Stimulated activated CD8-positive, alpha-beta memory T cell treated with anti-CD3 and anti-CD28 coated beads, Interleukin-12 subunit alpha, Interleukin-12 subunit beta, amount 100 ng/mL, for 24 hours (primary cell): ENCODE measurements around the gene RAET1E.
"Not testable (repeated sequence)": the region's sequence is repeated elsewhere in the genome, so short reads cannot be mapped to it uniquely, and the experiment has no call there.

Experiments
- DNase-seq: peaks from one replicate; pipeline ENCODE4 v3.0.0-alpha.2; 2020; ENCODE audit errors: extremely low read depth

RAET1E gene, protein sequence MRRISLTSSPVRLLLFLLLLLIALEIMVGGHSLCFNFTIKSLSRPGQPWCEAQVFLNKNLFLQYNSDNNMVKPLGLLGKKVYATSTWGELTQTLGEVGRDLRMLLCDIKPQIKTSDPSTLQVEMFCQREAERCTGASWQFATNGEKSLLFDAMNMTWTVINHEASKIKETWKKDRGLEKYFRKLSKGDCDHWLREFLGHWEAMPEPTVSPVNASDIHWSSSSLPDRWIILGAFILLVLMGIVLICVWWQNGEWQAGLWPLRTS

DNA sequence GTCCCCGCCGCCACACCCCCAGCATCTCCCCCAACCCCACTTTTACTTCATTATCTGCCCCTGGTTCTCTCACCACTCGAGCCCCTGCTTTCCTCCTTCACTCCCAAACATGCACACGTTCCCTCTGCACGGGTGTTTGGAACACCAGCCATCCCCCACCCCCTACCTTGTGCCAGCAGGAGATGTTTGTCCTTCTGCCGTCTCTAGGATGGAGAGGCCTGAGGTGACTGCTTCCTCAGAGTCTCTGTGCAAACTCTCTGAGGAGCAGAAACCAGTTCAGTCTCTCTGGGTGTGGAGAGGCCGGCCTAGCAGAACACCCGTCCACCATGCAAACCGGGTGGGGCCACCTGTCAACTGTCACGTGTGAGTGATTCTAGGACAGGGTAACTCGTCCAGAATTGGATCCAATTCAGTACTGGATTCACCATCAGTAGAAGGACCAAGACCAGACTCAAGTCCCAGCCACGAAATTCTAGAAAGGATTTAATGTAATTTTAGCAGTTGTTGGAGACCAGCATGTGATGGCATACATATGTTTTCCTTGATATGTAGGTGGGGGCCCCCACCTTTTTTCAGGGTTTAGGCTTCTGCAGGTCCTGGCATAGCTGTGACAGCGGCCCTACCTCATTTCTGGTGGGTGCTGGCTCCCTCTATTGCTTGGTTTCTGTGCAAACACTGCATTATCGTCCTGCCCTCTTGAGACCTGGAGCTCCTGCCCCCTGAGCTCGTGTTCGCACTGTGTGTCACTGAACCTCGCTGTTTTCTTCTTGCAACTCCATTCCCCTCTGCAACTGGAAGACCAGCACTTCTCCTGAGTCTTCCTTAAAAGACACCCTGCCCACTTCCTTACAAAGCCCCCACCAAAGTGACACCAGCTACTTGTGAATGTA is at the start of gene RAET1E:
Gene RAET1E (minus strand): TSS at position 259 of the 890 bp plus-strand sequence. CDS start 7,212 bp downstream, outside the sequence.
- no peak for DNase-seq

DNA sequence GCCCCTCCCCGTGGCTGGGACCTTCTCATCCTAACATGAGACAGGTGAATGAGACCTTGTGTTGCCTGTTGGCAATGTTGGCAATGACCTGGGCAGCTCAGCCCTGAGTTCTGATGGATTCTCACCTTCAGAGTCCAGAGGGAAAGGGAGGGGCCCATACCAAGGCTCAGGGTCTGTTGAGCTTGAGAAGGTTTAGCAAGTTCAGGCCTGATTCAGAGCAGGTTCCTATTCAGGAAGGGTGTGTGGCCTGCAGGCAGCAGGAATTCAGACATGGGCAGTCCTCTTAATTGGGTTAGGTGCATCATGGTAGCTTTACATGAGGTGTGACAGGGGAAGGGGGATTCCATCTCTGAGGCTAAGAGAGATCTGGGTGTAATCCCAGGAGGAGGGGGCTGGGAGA is 49.6 kb upstream of the RAET1E start:
- not testable (repeated sequence) for DNase-seq

DNA sequence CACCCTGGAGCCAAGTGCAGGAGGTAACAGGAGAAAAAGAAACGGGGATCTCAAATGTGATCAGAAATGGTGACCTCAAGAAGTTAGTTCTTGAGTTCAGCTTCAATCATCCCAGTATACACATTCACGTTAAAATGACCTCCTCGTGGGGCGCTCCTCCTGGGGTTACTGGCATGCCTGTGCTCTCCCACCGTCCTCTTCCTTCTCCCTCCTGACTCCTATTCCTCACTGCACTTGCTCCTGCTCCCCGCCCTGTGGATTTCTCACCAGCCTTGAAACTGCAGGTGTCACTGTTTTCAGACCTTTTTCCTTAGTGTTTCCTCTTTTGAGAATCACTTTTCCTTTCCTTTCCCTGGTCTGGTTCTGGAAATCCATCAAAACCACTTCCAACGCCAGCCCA is 48.7 kb upstream of the RAET1E start:
- not testable (repeated sequence) for DNase-seq

DNA sequence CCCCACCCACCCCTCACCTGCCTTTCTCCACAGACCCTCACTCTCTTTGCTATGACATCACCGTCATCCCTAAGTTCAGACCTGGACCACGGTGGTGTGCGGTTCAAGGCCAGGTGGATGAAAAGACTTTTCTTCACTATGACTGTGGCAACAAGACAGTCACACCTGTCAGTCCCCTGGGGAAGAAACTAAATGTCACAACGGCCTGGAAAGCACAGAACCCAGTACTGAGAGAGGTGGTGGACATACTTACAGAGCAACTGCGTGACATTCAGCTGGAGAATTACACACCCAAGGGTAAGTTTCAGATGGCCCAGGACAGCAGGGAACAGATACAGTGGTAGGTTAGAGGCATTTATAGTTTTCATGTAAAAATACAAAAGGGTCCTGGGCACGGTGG is 47.4 kb upstream of the RAET1E start:
- not testable (repeated sequence) for DNase-seq

DNA sequence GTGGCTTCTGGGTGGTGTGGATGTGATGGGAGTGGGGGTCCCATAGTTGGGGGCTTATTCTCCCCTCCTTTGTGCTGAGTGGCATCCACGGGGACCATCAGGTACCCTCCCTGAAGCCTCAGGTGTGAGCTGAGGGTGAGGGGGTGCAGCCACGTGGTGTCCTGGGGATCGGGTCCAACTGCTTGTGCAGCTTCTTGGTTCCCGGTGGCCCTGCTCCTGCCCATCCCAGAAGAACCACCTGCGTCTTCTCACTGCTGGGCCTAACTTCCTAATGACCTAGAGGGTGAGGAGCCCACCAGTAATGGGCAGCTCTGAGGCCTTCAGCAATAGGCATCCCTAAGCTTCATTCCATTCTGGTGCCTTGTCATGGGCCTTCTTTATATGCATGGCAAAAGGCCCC is 45.4 kb upstream of the RAET1E start:
- not testable (repeated sequence) for DNase-seq

DNA sequence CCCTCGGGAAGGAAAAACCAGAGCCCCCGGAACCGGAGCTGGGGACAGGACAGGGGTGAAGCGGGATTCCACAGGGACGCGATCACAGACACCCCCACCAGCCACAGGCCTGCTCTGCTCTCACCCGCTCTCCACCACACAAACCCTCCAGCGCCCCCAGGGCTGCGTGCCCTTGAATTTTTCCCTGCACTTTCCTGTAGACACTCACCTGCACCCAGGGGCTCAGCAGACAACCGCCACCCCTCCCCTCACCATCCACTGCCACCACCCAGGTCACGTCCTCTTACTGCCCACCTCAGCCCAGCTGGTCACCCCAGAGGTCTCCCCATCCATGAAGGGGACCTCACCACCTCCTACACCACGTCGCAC is 44.5 kb upstream of the RAET1E start:
- DNase-seq, result no peak

DNA sequence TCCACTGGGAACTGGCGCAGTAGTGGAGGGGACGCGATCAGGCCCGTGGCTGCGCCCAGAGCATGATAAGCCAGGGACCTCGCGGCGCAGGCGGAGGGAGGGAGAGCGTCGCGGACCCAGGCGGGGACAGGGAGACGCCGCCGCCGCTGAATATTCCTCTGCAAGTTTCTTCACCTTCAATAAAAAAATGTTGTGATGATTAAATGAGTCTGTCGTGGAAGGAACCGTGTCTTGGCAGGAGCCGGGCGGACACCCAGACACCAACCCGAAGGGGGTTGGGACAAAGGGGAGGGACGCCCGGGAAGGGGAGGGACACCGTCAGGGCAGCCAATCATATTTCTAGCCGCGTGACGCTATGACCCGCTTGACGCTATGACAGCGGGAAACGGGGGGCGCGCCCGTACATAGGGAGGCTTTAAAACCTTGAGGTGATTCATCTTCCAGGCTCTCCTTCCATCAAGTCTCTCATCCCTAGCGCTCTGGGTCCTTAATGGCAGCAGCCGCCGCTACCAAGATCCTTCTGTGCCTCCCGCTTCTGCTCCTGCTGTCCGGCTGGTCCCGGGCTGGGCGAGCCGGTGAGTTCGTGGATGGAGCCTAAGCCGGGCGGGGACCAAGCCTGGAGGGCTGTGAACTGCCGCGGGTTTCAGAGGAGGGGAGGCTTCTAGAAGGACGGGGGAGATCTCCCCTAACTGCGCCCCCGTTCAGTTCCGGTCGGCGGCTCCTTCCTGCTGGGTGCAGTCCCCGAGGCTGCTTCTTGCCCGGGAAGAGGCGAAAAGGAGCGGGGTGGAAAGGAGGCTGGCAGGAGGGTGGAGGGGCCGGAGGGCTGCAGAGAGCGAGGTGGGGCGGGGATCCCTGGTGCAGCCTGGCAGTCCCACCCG is 43.9 kb upstream of the RAET1E start, which contains the start of gene ULBP2:
Gene ULBP2 (plus strand): TSS at position 432 of the 878 bp plus-strand sequence. CDS start 59 bp downstream, at position 491.
- peak; percentile 72 for DNase-seq

DNA sequence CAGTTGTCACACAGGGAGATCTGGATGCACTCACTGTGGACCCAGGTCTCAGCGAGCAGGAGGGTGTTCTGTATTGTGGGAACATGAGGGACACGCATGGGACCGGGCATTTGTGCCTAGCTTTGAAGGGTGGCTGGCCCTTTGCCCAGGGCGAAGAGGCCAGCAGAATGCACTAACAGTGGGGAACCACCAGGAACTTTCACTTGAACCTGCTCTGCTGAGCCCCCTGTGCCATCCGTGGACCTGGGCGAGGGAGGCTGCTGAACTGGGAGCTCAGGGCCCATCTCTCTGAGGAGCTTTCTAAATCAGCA is 42.7 kb upstream of the RAET1E start:
- DNase-seq, result no peak

DNA sequence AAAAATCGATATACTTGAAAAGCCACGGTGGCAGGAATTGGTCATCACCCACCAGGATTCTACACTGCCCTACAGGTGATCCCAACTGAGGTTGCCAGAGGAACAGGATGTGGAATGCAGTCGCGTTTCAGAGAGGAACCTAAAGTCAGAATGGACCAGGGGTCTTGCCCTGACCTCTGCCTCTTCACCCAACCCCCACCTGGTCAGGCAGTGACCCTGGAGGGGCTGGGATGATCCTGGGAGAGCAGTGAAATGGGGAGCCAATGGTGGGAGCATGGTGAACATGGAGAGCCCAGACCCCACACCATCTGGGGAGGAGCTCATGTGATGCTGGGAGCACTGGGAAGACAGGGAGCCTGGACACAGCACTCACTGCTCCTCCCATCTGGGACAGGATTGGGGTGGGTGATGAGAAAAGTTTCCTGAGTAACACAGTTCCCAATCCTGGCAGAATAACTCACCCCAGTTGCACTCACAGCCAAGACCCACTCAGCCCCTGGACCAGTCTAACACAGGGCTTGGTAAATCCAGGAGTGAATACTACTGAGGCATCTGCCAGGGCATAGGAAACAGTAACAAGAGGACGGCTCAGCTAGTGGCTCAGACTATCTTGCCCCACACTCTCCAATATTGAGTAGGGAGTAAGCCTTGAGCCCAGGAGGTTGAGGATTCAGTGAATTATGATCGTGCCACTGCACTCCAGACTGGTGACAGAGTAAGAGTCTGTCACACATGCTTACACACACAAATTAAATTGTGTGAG is 42.2 kb upstream of the RAET1E start:
- no peak for DNase-seq

DNA sequence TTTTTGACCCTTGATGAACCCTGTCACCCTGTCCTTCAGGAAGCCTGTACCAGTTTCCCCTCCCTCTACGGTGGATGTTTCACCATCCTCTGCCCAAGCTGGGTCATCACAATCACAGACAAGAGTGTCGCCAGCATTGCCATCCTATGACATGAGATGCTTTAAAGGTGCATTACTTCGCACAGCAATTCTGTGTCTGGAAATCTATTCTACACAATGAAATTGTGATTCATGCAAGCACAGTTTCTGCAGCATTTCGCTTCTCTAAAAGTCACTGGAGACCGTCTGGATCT is 41.4 kb upstream of the RAET1E start:
- DNase-seq, result no peak

DNA sequence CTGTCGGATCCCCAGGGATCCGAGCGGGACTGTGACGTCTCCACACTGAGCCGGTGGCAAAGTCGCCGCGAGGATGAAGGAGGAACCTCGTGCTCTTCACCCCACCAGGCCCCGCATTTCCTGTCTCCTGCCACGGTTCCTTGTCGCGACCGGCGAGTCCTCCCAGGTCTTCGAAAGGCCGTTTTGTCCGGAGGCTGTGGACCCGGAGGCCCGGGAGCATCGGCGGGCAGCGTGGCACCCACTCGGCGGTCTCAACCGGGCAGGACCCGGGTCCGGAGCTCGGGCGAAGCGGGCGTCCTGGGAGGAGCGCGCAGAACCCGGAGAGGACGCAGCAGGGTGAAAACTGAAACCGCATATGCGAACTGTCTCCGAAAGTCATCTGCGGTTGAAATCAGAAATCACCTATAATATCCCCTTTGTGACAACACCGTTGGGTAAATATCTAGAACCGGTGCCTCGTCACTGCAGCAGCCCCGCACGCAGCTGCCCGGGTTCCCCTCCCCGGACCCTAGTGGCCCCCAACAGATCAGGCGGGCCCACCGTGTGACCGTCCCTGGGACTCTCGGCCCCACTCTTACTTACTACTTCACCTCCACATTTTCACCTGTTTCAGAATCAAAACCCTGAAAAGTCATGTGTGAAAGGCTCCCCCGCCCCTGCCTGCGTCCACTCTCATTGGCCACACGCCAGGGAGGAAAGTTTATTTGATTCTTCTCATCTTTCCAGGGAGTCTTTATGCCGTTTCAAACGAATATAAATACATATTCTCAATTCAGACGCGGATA is 40.9 kb upstream of the RAET1E start:
- no peak for DNase-seq

DNA sequence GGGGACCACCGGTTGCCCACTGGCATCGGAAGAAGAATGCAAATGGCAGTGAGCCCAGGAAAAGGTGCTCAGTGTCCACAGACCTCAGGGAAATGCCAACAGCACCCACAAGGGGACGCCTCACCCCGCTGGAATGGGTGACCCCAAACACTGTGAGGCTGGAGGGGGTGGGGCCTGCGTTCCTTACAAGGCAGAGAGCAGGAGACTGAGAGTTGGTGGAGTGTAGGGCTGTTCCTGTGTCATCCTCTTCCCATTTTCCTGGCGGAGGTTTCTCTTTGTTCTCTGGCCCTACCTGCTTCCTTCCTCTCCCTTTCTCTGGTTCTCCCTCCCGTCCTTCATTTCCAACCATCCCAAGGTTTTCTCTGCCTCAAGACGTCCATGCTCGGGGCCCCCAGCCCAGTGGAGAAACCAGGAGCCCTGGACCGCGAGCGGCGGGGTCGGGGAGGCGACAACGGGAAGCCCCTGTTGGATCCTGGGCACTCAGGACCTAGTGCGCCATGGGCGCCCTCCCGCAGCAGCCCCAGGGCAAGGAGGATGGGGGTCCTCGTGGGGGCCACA is 40.2 kb upstream of the RAET1E start:
- DNase-seq, result not testable (repeated sequence)

DNA sequence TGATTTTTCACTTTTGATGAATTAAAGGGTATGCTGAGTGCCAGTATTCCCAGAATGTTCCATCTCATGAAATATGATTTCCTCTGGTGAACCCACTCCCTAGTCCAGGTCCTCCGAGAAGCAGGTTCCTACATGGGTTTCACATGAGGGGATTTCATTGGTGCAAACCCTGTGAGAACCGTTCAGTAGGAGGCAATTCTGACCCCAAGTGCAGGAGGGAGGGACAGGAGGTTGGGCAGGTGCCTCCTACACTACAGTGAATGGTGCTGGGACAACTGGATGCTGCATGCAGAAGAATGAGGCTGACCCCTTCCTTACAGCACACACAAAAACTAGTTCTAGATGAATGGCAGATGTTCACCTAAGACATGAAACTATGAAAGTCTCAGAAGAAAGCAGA is 38.8 kb upstream of the RAET1E start:
- no peak for DNase-seq

DNA sequence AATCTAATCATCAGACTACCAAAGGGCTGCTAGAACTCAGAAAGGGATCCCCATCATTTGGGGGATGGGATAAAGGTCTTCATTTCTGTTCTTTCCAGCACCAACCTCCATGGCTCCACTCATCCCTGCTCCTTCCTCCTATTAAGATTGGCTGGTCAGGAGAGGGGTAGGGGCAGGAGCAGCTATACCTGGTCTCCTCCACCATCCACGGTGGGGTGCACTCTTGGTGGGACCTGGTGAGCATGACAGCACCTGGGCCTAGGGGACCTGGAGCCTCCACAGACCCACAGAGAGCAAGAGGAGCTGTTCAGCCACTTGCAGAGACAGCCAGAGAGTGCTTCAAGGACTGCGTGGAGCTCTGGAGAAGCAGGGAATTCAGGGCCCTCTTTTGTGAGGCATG is 37.8 kb upstream of the RAET1E start:
- DNase-seq, result no peak

DNA sequence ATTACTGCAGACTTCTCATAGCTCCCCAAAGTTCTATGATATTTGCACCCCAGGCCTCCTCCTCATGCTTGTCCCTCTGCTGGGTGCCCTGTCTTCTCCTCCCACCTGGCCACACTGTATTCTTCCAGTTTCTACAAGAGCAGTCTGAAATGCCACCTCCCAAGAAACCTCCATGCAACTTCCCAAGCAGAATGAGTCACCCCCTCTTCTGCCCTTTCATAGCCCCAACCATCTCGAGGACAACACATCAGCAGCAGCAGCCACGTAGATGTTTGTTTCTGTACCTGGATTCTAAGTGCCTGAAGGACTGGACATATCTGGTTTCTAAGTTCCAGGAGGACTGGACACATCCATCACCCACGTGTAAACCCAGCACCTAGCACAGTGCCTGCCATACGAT is 37.3 kb upstream of the RAET1E start:
- no peak for DNase-seq

DNA sequence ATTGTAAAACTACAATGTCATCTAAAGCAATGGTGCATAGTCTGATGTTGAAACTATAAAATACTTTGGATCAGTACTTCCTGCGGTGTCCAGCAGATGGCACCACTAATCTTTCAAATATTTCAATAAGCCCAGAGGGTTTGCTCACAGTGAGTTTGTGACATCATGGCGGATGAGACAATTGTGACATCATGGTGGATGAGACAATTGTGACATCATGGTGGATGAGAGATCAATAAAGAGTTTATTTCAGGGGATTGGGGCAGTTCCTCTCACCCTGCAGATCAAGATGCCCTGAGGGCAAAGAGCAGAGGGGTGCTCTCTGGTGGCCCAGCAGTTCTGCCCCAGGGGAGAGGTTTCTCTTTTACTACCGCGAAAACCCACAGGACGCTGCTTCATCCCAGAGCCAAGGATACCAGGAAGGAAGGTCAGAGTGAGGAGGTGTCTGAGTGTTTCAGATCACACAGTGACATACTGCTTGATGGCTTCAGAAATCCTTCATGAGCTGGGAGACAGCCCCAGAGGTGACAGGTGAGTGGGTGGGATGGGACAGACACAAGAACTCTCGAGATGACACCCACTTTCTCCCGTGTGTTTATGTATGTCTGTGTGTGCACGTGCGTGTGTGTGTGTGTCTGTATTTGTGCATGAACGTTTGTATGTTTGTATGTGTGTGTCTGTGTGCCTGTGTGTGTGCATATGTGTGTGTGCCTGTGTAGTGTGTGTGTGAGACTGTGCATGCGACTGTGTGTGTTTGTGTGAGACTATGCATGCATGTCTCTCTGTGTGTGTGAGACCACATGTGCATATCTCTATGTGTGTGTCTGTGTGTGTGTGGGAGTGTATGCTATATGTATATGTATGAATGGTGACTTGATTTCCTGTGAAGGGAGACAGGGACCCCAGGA is 36.6 kb upstream of the RAET1E start:
- no peak for DNase-seq

DNA sequence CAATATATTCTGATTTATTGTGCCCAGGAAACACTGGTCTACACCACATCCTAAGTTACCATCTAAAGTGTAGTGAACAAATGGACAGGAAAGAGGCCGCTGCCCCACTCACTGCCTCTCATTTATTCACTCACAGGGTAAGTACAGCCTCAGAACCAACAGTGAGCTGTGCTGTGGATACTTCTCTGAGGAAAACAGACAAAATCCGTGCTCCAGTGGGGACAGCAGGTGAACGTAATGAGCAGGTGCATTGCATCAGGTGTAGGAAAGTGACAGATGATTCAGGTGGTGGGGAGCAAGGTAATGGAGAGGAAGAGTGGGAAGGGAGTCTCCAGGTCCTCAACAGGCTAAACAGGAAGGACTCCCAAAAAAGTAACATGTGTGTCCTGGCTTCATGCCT is 35.5 kb upstream of the RAET1E start:
- DNase-seq, result no peak

DNA sequence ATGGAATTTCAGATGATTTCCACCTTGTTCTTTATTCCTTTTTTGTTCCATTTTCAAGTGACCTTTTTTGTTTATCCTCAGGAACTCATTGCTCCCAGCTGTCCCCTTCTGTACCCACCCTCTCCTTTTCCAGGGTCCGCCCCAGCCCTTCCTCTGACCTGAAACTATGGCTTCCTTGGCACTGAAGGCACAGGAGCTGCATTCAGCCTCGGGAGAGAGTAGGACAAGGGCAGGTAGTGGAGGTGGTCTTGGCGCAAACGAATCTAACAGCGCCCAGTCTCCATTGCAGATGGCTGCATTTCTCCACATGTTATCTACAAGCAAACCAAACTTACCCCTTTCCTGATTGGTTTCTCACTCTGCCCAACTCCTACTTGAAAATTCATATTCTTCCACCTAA is 35.1 kb upstream of the RAET1E start:
- no peak for DNase-seq

DNA sequence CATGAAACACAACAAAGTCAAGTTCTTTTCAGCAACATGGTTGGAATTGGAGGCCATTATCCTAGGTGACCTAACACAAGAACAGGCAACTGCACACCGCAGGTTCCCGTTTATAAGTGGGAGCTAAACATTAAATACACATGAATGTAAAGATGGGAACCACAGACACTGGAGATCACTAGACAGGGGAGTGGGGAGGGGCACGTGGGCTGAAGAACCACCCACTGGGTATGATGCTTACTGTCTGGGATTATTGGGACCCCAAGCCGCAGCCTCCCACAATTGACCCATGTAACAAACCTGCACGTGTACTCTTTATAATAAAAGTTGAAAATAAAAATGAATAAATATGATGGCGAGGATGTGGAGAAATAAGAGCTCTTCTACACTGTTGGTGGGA is 33.6 kb upstream of the RAET1E start:
- DNase-seq, result no peak

DNA sequence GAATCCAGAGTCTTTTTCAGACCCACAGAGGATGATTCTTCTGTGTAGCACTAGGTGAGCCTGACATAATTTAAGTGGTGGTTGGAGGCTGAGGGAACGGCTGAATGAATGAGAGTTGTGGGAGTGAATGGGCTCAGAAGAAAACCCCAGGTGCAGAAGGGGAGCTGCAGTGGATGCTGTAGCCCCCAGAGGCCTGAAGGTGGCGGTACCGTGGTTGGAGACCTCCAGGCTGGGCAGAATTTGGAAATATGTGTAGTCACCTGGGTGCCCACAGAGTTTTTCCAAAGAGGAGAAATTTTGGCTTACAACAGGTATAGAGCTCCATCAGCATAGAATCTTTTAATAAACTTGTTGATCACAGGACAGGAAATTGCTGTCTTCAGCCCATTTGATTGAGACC is 31.5 kb upstream of the RAET1E start:
- DNase-seq, result no peak
